ENCODE data around the gene NAP1L4.

NAP1L4 gene

GRCh38 chr11:2982214-2982613 lies 9.9 kb downstream of the NAP1L4 start:
- Histone ChIP-seq H3K27me3 (ENCODE audit: control insufficient read depth in 2 of 2, insufficient read depth in 2 of 2, low read length in 2 of 2) (no peaks in the 10 kb centered on the region), H3K36me3 (ENCODE audit: control insufficient read depth in 2 of 2, insufficient read depth in 2 of 2, low read length in 2 of 2) (peaks cover 8 to 20% of the 10 kb centered on the region in 2 donors), H3K27ac (ENCODE audit: low read depth in 2 of 2, low read length in 2 of 2) (no peak overlapping the region), H3K4me1 (ENCODE audit: control insufficient read depth in 2 of 2, insufficient read depth in 2 of 2, low read length in 2 of 2) (no peaks in the 10 kb centered on the region), H3K9ac (ENCODE audit: low read depth in 1 of 2, low read length in 2 of 2) (no peak overlapping the region), H3K9me3 (ENCODE audit: control insufficient read depth in 2 of 2, low read length in 2 of 2) (no peaks in the 10 kb centered on the region), H3K4me3 (ENCODE audit: low read length in 2 of 2) (no peak overlapping the region)

GRCh38 chr11:2981130-2981529 lies 11.0 kb downstream of the NAP1L4 start:
- Histone ChIP-seq H3K4me3 (ENCODE audit: low read length in 2 of 2) (no peak overlapping the region), H3K9ac (ENCODE audit: low read depth in 1 of 2, low read length in 2 of 2) (no peak overlapping the region), H3K36me3 (ENCODE audit: control insufficient read depth in 2 of 2, insufficient read depth in 2 of 2, low read length in 2 of 2) (peaks cover 18 to 28% of the 10 kb centered on the region in 2 donors), H3K4me1 (ENCODE audit: control insufficient read depth in 2 of 2, insufficient read depth in 2 of 2, low read length in 2 of 2) (no peaks in the 10 kb centered on the region), H3K9me3 (ENCODE audit: control insufficient read depth in 2 of 2, low read length in 2 of 2) (no peaks in the 10 kb centered on the region), H3K27ac (ENCODE audit: low read depth in 2 of 2, low read length in 2 of 2) (no peak overlapping the region), H3K27me3 (ENCODE audit: control insufficient read depth in 2 of 2, insufficient read depth in 2 of 2, low read length in 2 of 2) (no peaks in the 10 kb centered on the region)

GRCh38 chr11:2980168-2980840 lies 11.8 kb downstream of the NAP1L4 start:
- Histone ChIP-seq H3K9ac (ENCODE audit: low read depth in 1 of 2, low read length in 2 of 2) (no peak overlapping the region), H3K36me3 (ENCODE audit: control insufficient read depth in 2 of 2, insufficient read depth in 2 of 2, low read length in 2 of 2) (peaks cover 24 to 35% of the 10 kb centered on the region in 2 donors), H3K9me3 (ENCODE audit: control insufficient read depth in 2 of 2, low read length in 2 of 2) (no peaks in the 10 kb centered on the region), H3K27ac (ENCODE audit: low read depth in 2 of 2, low read length in 2 of 2) (no peak overlapping the region), H3K4me3 (ENCODE audit: low read length in 2 of 2) (no peak overlapping the region), H3K27me3 (ENCODE audit: control insufficient read depth in 2 of 2, insufficient read depth in 2 of 2, low read length in 2 of 2) (no peaks in the 10 kb centered on the region), H3K4me1 (ENCODE audit: control insufficient read depth in 2 of 2, insufficient read depth in 2 of 2, low read length in 2 of 2) (no peaks in the 10 kb centered on the region)

DNA sequence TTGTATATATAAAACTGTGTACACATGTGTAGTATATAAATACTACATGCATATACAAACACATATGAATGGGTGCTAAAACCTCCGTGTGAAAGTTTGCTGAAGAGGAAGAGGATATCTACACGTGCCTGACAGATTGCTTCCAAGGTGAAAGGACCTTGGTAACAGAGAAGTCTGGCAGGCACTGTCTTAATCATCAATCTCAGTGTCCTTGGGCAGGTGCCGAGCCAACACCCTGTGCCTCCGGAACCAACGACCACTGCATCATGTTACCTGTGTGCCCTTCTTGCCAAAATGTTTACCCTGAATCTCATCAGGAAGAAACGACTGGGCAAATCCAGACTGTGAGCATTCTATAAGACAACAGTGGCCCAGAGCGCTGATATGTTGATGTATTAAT lies 15.0 kb downstream of the NAP1L4 start:
- Histone ChIP-seq H3K9me3 (ENCODE audit: control insufficient read depth in 2 of 2, low read length in 2 of 2) (no peaks in the 10 kb centered on the region), H3K4me1 (ENCODE audit: control insufficient read depth in 2 of 2, insufficient read depth in 2 of 2, low read length in 2 of 2) (no peaks in the 10 kb centered on the region), H3K27me3 (ENCODE audit: control insufficient read depth in 2 of 2, insufficient read depth in 2 of 2, low read length in 2 of 2) (no peaks in the 10 kb centered on the region), H3K9ac (ENCODE audit: low read depth in 1 of 2, low read length in 2 of 2) (no peak overlapping the region), H3K36me3 (ENCODE audit: control insufficient read depth in 2 of 2, insufficient read depth in 2 of 2, low read length in 2 of 2) (peaks cover 49 to 64% of the 10 kb centered on the region in 2 donors), H3K27ac (ENCODE audit: low read depth in 2 of 2, low read length in 2 of 2) (no peak overlapping the region), H3K4me3 (ENCODE audit: low read length in 2 of 2) (no peak overlapping the region)

- H3K27ac ChIP-seq (ENCODE audit: low read depth in 2 of 2, low read length in 2 of 2), result no peak overlapping the region
- no peaks in the 10 kb centered on the region for H3K4me1 ChIP-seq (ENCODE audit: control insufficient read depth in 2 of 2, insufficient read depth in 2 of 2, low read length in 2 of 2)
- H3K27me3 ChIP-seq (ENCODE audit: control insufficient read depth in 2 of 2, insufficient read depth in 2 of 2, low read length in 2 of 2), result no peaks in the 10 kb centered on the region
- H3K36me3 ChIP-seq (ENCODE audit: control insufficient read depth in 2 of 2, insufficient read depth in 2 of 2, low read length in 2 of 2), result peaks cover 55 to 70% of the 10 kb centered on the region in 2 donors
- H3K9ac ChIP-seq (ENCODE audit: low read depth in 1 of 2, low read length in 2 of 2), result no peak overlapping the region
- no peak overlapping the region for H3K4me3 ChIP-seq (ENCODE audit: low read length in 2 of 2)
- H3K9me3 ChIP-seq (ENCODE audit: control insufficient read depth in 2 of 2, low read length in 2 of 2), result no peaks in the 10 kb centered on the region
Observed at GRCh38 chr11:2976294-2977063, 15.7 kb downstream of the NAP1L4 start.

- Histone ChIP-seq H3K36me3 (ENCODE audit: control insufficient read depth in 2 of 2, insufficient read depth in 2 of 2, low read length in 2 of 2) (peaks cover 63 to 78% of the 10 kb centered on the region in 2 donors), H3K4me3 (ENCODE audit: low read length in 2 of 2) (no peak overlapping the region), H3K27me3 (ENCODE audit: control insufficient read depth in 2 of 2, insufficient read depth in 2 of 2, low read length in 2 of 2) (no peaks in the 10 kb centered on the region), H3K4me1 (ENCODE audit: control insufficient read depth in 2 of 2, insufficient read depth in 2 of 2, low read length in 2 of 2) (no peaks in the 10 kb centered on the region), H3K9ac (ENCODE audit: low read depth in 1 of 2, low read length in 2 of 2) (no peak overlapping the region), H3K27ac (ENCODE audit: low read depth in 2 of 2, low read length in 2 of 2) (no peak overlapping the region), H3K9me3 (ENCODE audit: control insufficient read depth in 2 of 2, low read length in 2 of 2) (no peaks in the 10 kb centered on the region)
Observed at GRCh38 chr11:2975594-2975993, 16.5 kb downstream of the NAP1L4 start.

- no peak overlapping the region for H3K4me3 ChIP-seq (ENCODE audit: low read length in 2 of 2)
- H3K27me3 ChIP-seq (ENCODE audit: control insufficient read depth in 2 of 2, insufficient read depth in 2 of 2, low read length in 2 of 2), result no peaks in the 10 kb centered on the region
- no peak overlapping the region for H3K27ac ChIP-seq (ENCODE audit: low read depth in 2 of 2, low read length in 2 of 2)
- peaks cover 76 to 91% of the 10 kb centered on the region in 2 donors for H3K36me3 ChIP-seq (ENCODE audit: control insufficient read depth in 2 of 2, insufficient read depth in 2 of 2, low read length in 2 of 2)
- H3K9ac ChIP-seq (ENCODE audit: low read depth in 1 of 2, low read length in 2 of 2), result no peak overlapping the region
- H3K9me3 ChIP-seq (ENCODE audit: control insufficient read depth in 2 of 2, low read length in 2 of 2), result no peaks in the 10 kb centered on the region
- no peaks in the 10 kb centered on the region for H3K4me1 ChIP-seq (ENCODE audit: control insufficient read depth in 2 of 2, insufficient read depth in 2 of 2, low read length in 2 of 2)
Observed at GRCh38 chr11:2974272-2974671, 17.9 kb downstream of the NAP1L4 start.

DNA sequence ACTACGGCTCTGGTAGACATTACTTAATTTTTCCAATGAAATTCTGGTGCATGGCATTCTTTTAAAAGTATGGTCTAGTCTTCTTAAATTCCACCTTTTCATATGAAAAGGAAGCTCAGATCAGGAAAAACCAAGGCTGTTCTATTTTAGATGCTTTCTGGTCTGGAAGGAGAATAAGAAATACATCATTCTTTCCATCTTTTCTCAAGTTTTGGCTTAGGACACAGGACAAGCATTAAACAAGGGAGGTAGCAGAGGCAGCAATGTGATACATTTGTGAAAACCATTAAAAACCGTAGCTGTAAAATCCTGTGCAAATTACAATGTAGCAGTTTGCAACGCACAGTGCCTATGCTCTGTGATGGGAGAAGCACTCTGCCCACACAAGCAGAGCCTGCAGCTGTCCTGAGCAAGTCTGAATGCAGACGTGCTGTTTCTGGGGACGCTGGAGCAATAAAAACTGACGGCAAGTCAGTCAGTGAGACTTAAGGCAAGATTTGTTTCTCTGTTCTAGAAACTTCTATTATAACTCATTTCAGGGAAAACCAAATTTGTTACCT lies 23.7 kb downstream of the NAP1L4 start:
- Histone ChIP-seq H3K27ac (ENCODE audit: low read depth in 2 of 2, low read length in 2 of 2) (no peak overlapping the region), H3K36me3 (ENCODE audit: control insufficient read depth in 2 of 2, insufficient read depth in 2 of 2, low read length in 2 of 2) (peaks cover 85 to 94% of the 10 kb centered on the region in 2 donors), H3K9ac (ENCODE audit: low read depth in 1 of 2, low read length in 2 of 2) (no peak overlapping the region), H3K9me3 (ENCODE audit: control insufficient read depth in 2 of 2, low read length in 2 of 2) (no peaks in the 10 kb centered on the region), H3K4me3 (ENCODE audit: low read length in 2 of 2) (no peak overlapping the region), H3K27me3 (ENCODE audit: control insufficient read depth in 2 of 2, insufficient read depth in 2 of 2, low read length in 2 of 2) (no peaks in the 10 kb centered on the region), H3K4me1 (ENCODE audit: control insufficient read depth in 2 of 2, insufficient read depth in 2 of 2, low read length in 2 of 2) (no peaks in the 10 kb centered on the region)

GRCh38 chr11:2964782-2965181 lies 27.3 kb downstream of the NAP1L4 start:
- Histone ChIP-seq H3K27ac (ENCODE audit: low read depth in 2 of 2, low read length in 2 of 2) (no peak overlapping the region), H3K27me3 (ENCODE audit: control insufficient read depth in 2 of 2, insufficient read depth in 2 of 2, low read length in 2 of 2) (no peaks in the 10 kb centered on the region), H3K9me3 (ENCODE audit: control insufficient read depth in 2 of 2, low read length in 2 of 2) (no peaks in the 10 kb centered on the region), H3K36me3 (ENCODE audit: control insufficient read depth in 2 of 2, insufficient read depth in 2 of 2, low read length in 2 of 2) (peaks cover 76 to 78% of the 10 kb centered on the region in 2 donors), H3K4me3 (ENCODE audit: low read length in 2 of 2) (no peak overlapping the region), H3K9ac (ENCODE audit: low read depth in 1 of 2, low read length in 2 of 2) (no peak overlapping the region), H3K4me1 (ENCODE audit: control insufficient read depth in 2 of 2, insufficient read depth in 2 of 2, low read length in 2 of 2) (no peaks in the 10 kb centered on the region)

GRCh38 chr11:2963761-2964160 lies 28.4 kb downstream of the NAP1L4 start:
- Histone ChIP-seq H3K9ac (ENCODE audit: low read depth in 1 of 2, low read length in 2 of 2) (no peak overlapping the region), H3K36me3 (ENCODE audit: control insufficient read depth in 2 of 2, insufficient read depth in 2 of 2, low read length in 2 of 2) (peaks cover 76 to 79% of the 10 kb centered on the region in 2 donors), H3K9me3 (ENCODE audit: control insufficient read depth in 2 of 2, low read length in 2 of 2) (no peaks in the 10 kb centered on the region), H3K4me3 (ENCODE audit: low read length in 2 of 2) (no peak overlapping the region), H3K4me1 (ENCODE audit: control insufficient read depth in 2 of 2, insufficient read depth in 2 of 2, low read length in 2 of 2) (no peaks in the 10 kb centered on the region), H3K27ac (ENCODE audit: low read depth in 2 of 2, low read length in 2 of 2) (no peak overlapping the region), H3K27me3 (ENCODE audit: control insufficient read depth in 2 of 2, insufficient read depth in 2 of 2, low read length in 2 of 2) (no peaks in the 10 kb centered on the region)

Data from mucosa of rectum (tissue), 2 donors.